D721Med (cell line): ENCODE measurements around the gene PPP2R3B.
"Not testable (repeated sequence)": the region's sequence is repeated elsewhere in the genome, so short reads cannot be mapped to it uniquely, and the experiment has no call there.

Experiments
- DNase-seq: peaks from one replicate; pipeline ENCODE4 v3.0.0; 2011; ENCODE audit warnings: low spot score; ENCODE audit not compliant: insufficient read length
- FAIRE-seq: peaks from 2 replicates; lab custom pipeline; 2011; peaks lifted over from hg19 to GRCh38; lab: Jason Lieb, UNC
- TF ChIP-seq, protein P1 (sequence below): IDR thresholded peaks from 2 replicates; pipeline ENCODE4 v1.5.1; 2012; ENCODE audit warnings: mild to moderate bottlenecking, control low read depth; ENCODE audit not compliant: insufficient read depth; ENCODE audit errors: missing control alignments

The PPP2R3B gene

DNA sequence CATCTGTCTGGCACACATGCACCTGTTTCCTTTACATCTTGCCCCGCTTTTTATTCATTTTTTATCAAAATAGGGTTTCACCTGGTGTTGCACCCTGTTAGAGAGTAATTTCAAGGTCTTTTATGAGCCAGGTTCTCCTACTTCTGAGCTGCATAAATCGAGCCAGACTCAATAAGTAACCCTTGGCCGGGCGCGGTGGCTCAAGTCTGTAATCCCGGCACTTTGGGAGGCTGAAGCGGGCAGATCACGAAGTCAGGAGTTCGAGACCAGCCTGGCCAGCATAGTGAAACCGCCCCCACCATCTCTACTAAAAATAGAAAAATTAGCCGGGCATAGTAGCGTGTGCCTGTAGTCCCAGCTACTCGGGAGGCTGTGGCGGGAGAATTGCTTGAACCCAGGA is 1.0 kb upstream of the PPP2R3B start:
- TF ChIP-seq, protein P1, sequence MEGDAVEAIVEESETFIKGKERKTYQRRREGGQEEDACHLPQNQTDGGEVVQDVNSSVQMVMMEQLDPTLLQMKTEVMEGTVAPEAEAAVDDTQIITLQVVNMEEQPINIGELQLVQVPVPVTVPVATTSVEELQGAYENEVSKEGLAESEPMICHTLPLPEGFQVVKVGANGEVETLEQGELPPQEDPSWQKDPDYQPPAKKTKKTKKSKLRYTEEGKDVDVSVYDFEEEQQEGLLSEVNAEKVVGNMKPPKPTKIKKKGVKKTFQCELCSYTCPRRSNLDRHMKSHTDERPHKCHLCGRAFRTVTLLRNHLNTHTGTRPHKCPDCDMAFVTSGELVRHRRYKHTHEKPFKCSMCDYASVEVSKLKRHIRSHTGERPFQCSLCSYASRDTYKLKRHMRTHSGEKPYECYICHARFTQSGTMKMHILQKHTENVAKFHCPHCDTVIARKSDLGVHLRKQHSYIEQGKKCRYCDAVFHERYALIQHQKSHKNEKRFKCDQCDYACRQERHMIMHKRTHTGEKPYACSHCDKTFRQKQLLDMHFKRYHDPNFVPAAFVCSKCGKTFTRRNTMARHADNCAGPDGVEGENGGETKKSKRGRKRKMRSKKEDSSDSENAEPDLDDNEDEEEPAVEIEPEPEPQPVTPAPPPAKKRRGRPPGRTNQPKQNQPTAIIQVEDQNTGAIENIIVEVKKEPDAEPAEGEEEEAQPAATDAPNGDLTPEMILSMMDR, result no peak
- FAIRE-seq (no peak), DNase-seq (no peak)

DNA sequence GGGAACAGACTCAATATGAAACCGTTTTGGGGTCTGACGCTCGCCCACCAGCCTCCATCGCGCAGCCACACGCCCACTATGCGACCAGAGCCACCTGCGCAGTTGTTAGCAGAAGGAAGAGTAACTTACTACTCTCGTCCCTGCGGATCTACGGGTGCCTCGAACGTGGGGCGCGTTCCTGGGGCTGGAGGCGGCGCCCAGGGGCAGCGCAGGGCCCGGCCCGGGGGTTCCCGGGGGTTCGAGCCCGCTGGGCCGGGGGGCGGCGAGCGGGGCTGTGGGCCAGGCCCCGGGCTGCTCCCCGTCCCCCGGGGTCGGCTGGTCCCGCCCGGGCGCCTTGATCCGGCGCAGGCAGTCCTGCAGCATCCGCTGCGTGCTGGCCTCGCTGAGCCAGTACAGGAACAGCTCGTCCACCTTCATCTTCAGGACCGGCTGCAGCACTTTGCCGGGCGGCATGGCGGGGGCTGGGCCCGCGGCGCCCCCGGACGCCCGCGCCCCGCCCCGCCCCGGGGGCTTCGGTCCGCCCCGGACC is 404 bp downstream of the PPP2R3B start:
- FAIRE-seq (no peak), DNase-seq (no peak)
- TF ChIP-seq, protein P1, result no peak

DNA sequence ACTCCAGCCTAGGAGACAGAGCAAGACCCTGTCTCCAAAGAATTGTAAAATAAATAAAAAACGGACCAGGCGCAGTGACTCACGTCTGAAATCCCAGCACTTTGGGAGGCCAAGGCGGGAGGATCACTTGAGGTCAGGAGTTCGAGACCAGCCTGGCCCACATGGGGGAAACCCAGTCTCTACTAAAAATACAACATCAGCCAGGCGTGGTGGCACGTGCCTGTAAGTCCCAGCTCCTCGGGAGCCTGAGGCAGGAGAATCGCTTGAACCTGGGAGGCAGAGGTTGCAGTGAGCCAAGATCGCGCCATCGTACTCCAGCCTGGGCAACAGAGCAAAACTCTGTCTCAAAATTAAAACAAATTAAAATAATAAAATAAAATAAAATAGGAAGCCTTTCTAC is 971 bp downstream of the PPP2R3B start:
- FAIRE-seq, DNase-seq: not testable (repeated sequence)

DNA sequence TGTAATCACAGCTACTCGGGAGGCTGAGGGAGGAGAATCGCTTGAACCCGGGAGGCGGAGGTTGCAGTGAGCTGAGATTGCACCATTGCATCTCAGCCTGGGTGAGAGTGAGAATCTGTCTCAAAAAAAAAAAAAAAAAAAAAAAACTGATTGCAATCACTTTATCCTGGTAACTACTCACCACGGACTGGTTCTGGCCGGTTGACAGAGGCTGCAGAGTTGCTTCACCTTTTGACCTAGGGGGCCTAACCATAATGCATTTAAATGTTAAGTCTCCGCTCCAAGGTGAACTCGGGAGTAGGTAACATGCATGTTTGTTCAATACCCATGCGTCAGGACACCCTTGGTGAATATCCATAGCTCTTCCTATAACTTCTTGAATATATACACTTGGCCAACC is 1.8 kb downstream of the PPP2R3B start:
- no peak for FAIRE-seq
- TF ChIP-seq, protein P1, result no peak
- no peak for DNase-seq

DNA sequence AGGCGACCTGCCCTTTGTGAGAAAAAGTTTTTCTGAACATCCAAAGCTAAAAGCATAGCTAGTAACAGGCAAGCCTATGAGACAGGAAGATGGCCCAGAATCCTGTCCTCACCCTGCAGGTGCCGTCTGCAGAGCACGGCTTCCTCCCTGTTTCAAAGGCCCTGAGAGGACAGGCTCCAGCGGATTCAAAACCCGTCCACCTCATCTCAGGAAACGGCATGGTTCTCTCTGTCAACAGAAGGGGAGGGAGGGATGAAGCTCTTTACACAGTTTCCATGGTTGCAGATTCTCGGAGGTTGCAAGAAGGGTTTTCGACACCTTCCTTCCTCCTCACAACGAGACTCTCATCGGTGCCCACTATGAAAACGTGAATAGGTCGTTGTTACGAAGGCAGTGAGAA is 8.3 kb downstream of the PPP2R3B start:
- DNase-seq, result no peak
- TF ChIP-seq, protein P1, result no peak
- no peak for FAIRE-seq

DNA sequence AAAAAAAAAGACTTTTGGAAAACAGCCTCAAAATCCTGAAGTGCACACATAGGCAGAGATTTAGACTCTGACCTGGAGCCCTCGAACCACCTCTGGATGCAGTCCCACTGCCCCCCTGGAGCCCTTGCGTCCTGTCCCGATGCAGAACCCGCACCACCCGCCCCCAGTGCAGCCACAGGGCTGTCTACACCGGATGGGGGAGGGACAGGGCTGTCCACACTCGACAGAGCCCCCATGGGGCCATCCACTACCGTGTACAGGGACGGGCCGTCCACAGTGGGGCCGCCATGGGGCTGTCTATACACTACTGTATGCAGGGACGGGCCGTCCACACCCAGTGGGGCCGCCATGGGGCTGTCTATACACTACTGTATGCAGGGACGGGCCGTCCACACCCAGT is 10.5 kb downstream of the PPP2R3B start:
- not testable (repeated sequence) for FAIRE-seq, DNase-seq

DNA sequence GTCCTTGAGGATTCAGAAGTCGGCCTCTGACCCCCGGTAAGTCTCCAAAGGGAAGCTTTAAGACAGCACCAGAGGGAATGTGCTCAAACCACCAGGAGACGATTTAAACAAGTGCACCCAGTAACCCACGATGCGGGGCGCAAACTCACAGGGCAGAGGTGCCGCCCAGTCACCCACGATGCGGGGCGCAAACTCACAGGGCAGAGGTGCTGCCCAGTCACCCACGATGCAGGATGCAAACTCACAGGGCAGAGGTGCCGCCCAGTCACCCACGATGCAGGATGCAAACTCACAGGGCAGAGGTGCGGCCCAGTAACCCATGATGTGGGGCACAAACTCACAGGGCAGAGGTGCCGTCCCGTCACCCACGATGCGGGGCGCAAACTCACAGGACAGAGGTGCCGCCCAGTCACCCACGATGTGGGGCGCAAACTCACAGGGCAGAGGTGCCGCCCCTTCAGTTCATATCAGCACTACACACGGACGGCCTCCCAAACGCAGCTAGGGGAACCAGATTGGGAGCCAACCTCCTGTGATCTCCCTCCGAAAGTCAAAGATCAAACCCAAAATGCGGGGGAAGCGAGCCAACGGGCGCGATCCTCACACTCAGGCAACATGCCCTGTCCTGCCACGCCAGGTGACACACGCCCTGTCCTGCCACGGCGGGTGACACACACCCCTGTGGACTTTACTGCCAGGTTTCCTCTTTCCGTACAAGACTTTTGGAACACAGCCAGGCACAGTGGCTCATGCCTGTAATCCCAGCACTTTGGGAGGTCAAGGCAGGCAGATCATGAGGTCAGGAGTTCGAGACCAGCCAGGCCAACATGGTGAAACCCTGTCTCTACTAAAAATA is 11.3 kb downstream of the PPP2R3B start:
- TF ChIP-seq, protein P1, result no peak
- DNase-seq (no peak), FAIRE-seq (no peak)

DNA sequence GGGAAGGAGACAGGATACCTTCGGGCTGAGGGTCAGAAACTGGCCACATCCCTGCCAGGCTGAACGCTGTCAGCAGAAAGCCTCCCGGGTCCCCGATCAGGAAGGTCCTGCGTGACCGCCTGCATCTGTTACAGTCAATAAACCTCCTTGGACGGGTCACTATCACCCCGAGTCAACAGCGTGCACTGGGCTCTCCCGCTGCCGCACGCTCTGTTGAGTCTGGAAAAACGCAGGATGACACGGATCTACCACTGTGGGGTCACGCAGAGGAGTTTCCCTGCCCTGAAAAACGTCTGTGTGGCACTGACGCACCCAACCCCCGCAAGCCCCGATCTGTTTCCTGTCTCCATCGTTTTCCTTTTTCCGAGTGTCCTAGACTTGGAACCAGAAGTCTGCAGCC is 12.1 kb downstream of the PPP2R3B start:
- TF ChIP-seq, protein P1, result no peak
- no peak for DNase-seq
- FAIRE-seq, result no peak
